Prostate gland (tissue), 2 donors: ENCODE data around the gene TSPAN3.

Source experiments
- POLR2A ChIP-seq: fragments of 450-650 bp; IDR thresholded peaks from one replicate; pipeline ENCODE4 v1.6.1; 2016; ENCODE audit warnings: antibody characterized with exemption, mild to moderate bottlenecking
- POLR2AphosphoS5 ChIP-seq: sonication (generic); formaldehyde crosslinking; IDR thresholded peaks from one replicate; pipeline ENCODE4 v1.6.1; 2017; ENCODE audit warnings: antibody characterized with exemption
- TF ChIP-seq, protein P1 (sequence below), 4 experiments: fragments of 200-600 bp in 2 of 4; fragments of 450-650 bp in 2 of 4; sonication (generic) in 2 of 4; IDR thresholded peaks; 1 replicate in 3 of 4; 2 replicates in 1 of 4; pipeline ENCODE4 v1.5.1; 2016 to 2019; ENCODE audit warnings: antibody characterized with exemption in 4 of 4, mild to moderate bottlenecking in 2 of 4, moderate library complexity in 2 of 4

DNA sequence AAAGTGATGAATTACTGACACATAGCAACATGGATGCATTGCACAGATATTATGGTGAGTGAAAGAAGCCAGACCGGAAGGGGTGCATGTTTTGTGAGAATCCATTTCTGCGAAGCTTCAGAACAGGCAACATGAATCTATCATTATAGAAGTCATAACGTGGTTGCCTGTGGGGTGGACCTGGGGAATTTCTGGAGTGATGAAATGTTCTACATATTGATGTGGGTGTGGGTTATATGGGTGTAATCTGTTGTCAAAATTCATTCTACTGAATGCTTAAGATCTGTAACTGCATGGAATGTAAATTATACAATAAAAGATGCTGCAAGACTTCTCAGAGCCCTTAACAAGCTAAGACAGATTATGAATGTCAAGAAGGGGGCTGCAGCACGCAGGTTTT is 25.2 kb upstream of the TSPAN3 start:
- TF ChIP-seq, protein P1, sequence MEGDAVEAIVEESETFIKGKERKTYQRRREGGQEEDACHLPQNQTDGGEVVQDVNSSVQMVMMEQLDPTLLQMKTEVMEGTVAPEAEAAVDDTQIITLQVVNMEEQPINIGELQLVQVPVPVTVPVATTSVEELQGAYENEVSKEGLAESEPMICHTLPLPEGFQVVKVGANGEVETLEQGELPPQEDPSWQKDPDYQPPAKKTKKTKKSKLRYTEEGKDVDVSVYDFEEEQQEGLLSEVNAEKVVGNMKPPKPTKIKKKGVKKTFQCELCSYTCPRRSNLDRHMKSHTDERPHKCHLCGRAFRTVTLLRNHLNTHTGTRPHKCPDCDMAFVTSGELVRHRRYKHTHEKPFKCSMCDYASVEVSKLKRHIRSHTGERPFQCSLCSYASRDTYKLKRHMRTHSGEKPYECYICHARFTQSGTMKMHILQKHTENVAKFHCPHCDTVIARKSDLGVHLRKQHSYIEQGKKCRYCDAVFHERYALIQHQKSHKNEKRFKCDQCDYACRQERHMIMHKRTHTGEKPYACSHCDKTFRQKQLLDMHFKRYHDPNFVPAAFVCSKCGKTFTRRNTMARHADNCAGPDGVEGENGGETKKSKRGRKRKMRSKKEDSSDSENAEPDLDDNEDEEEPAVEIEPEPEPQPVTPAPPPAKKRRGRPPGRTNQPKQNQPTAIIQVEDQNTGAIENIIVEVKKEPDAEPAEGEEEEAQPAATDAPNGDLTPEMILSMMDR (IDR thresholded peaks at IDR 0.05): no peak
- TF ChIP-seq POLR2A (no peak), POLR2AphosphoS5 (no peak)
